TTC549 (cell line): ENCODE measurements around the gene CILP.

Source experiments
- FAIRE-seq: peaks from 2 replicates; lab custom pipeline; 2012; peaks lifted over from hg19 to GRCh38; lab: Jason Lieb, UNC

The CILP gene

DNA sequence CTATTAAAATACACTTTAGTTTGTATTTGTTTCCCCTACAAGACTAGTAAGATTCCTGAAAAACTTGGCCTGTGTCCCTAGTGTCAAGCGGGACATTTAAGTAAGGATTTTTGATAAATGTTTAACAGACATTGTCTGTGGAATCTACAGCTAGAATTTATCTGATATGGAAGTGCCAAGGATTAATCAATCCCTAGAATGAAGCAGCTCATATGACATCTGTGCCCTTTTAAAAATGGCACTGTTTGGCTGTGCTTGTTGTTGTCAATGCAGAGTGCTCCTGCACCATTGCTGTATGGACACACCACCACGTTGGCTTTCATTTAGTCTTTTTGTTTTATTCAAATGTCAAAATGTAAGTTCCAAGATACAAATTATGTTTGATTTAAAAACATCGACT is 63.4 kb downstream of the CILP start:
- FAIRE-seq: no peak

DNA sequence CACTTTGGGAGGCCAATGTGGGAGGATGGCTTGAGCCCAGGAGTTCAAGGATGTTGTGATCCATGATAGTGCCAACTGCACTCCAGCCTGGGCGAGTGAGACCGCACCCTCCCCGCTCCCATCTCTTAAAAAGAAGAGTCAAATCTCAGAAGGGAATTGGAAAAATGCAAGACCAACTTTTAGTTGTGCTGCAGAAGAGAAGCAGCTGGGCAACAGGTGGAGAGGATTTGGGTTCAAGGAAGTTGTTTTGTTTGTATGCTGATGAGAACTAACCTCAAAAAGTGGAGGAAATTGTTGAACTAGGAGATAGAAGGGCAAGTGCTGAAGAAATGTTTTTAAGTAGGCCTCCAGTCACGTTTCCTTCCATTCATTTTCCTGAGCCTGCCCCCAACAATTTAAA is 64.8 kb downstream of the CILP start:
- no peak for FAIRE-seq
